Keratinocyte (primary cell): ENCODE results near the gene TMEM30B. TPM values are rescaled to one million over a fixed set of nuclear protein-coding genes. Genes with fewer than 3 reads are reported as not detected.

Source experiments
- DNase-seq: peaks from one replicate; pipeline ENCODE4 v3.0.0-alpha.2; 2011; ENCODE audit warnings: low read depth, missing footprints, low spot score
- FAIRE-seq: peaks from 2 replicates; lab custom pipeline; 2011; peaks lifted over from hg19 to GRCh38; lab: Jason Lieb, UNC
- H2AFZ ChIP-seq: 2 replicates; pipeline ENCODE4 v1.6.0; 2012; ENCODE audit warnings: low read length, control low read depth, inconsistent platforms; ENCODE audit not compliant: control insufficient read depth
- H3K27ac ChIP-seq: 2 replicates; pipeline ENCODE4 v1.5.1; 2011; ENCODE audit warnings: low read length; ENCODE audit not compliant: control insufficient read depth, insufficient read depth
- H3K27me3 ChIP-seq: 3 replicates; pipeline ENCODE4 v1.6.0; 2011; ENCODE audit warnings: low read length; ENCODE audit not compliant: control insufficient read depth, insufficient read depth; ENCODE audit errors: extremely low read depth
- H3K36me3 ChIP-seq, 2 experiments: 2 replicates in 1 of 2; 3 replicates in 1 of 2; pipeline ENCODE4 v1.5.1; 2011; ENCODE audit warnings: low read length in 2 of 2, mild to moderate bottlenecking in 1 of 2; ENCODE audit not compliant: control insufficient read depth in 2 of 2, insufficient read depth in 2 of 2; ENCODE audit errors: extremely low read depth in 1 of 2
- H3K4me1 ChIP-seq: 3 replicates; pipeline ENCODE4 v1.5.1; 2011; ENCODE audit warnings: low read length; ENCODE audit not compliant: control insufficient read depth, insufficient read depth; ENCODE audit errors: extremely low read depth
- H3K4me2 ChIP-seq: 3 replicates; pipeline ENCODE4 v1.6.0; 2011; ENCODE audit warnings: low read depth, low read length; ENCODE audit not compliant: control insufficient read depth, insufficient read depth; ENCODE audit errors: extremely low read depth
- H3K4me3 ChIP-seq, 3 experiments: fragments of 200-600 bp in 1 of 3; sonication (generic) in 1 of 3; 2 replicates in 2 of 3; 3 replicates in 1 of 3; pipeline ENCODE4 v1.5.1; 2011 to 2016; ENCODE audit warnings: low read length in 3 of 3, mild to moderate bottlenecking in 3 of 3, control low read depth in 2 of 3, inconsistent platforms in 1 of 3, low read depth in 1 of 3, mixed read lengths in 1 of 3, mixed run types in 1 of 3, moderate library complexity in 1 of 3; ENCODE audit not compliant: control insufficient read depth in 2 of 3, insufficient read depth in 2 of 3; ENCODE audit errors: extremely low read depth in 1 of 3
- H3K79me2 ChIP-seq: 2 replicates; pipeline ENCODE4 v1.6.0; 2012; ENCODE audit warnings: low read length; ENCODE audit not compliant: control insufficient read depth, insufficient read depth
- H3K9ac ChIP-seq: 3 replicates; pipeline ENCODE4 v1.6.0; 2011; ENCODE audit warnings: low read length; ENCODE audit not compliant: control insufficient read depth, insufficient read depth; ENCODE audit errors: extremely low read depth
- H3K9me1 ChIP-seq: 3 replicates; pipeline ENCODE4 v1.6.0; 2011; ENCODE audit warnings: low read length; ENCODE audit not compliant: control insufficient read depth, insufficient read depth; ENCODE audit errors: extremely low read depth
- H3K9me3 ChIP-seq: 2 replicates; pipeline ENCODE4 v1.5.1; 2012; ENCODE audit warnings: low read depth, low read length; ENCODE audit not compliant: control insufficient read depth
- H4K20me1 ChIP-seq: 3 replicates; pipeline ENCODE4 v1.6.0; 2011; ENCODE audit warnings: low read length; ENCODE audit not compliant: control insufficient read depth, insufficient read depth; ENCODE audit errors: extremely low read depth
- EZH2 ChIP-seq: IDR thresholded peaks from one replicate; pipeline ENCODE4 v1.6.1; 2012; ENCODE audit warnings: inconsistent platforms, mild to moderate bottlenecking, low read length, moderate library complexity
- dilution Hi-C: fragments of 300-500 bp; cut with MboI; formaldehyde crosslinking; loops from one replicate; pipeline ENCODE4 v1.7.0; 2020; ENCODE audit warnings: low sequenced_read_pairs; ENCODE audit not compliant: extremely low pct_ligation_motif_present
- polyA plus RNA-seq, 5 experiments: library from polyadenylated mRNA; depleted of rRNA in 3 of 5; stranded (reverse) in 3 of 5; stranded (forward) in 1 of 5; unstranded in 1 of 5; fragments of >200 nt; gene quantifications; 1 replicate in 1 of 5; 2 replicates in 3 of 5; 3 replicates in 1 of 5; pipeline versions ENCODE4 v1.2.1 to v1.2.3, GENCODE V29; 2011 to 2012; ENCODE audit warnings: missing spikeins in 2 of 5, low read depth in 1 of 5, low replicate concordance in 1 of 5
- TF ChIP-seq, protein P1 (sequence below), 3 experiments: IDR thresholded peaks in 1 of 3; conservative IDR thresholded peaks in 1 of 3; optimal IDR thresholded peaks in 1 of 3; 2 replicates in 2 of 3; 3 replicates in 1 of 3; pipeline versions ENCODE3 to v1.5.1; 2011; ENCODE audit warnings: low read length in 3 of 3, mild to moderate bottlenecking in 3 of 3, moderate library complexity in 2 of 3, control low read depth in 1 of 3, inconsistent platforms in 1 of 3; ENCODE audit not compliant: insufficient read depth in 2 of 3; ENCODE audit errors: extremely low read depth in 1 of 3

Gene TMEM30B
- polyA plus RNA-seq, 1 donor (not counting 4 experiments of a cell fraction or from before 2014, with no cell fraction given) = 8.1 TPM

DNA sequence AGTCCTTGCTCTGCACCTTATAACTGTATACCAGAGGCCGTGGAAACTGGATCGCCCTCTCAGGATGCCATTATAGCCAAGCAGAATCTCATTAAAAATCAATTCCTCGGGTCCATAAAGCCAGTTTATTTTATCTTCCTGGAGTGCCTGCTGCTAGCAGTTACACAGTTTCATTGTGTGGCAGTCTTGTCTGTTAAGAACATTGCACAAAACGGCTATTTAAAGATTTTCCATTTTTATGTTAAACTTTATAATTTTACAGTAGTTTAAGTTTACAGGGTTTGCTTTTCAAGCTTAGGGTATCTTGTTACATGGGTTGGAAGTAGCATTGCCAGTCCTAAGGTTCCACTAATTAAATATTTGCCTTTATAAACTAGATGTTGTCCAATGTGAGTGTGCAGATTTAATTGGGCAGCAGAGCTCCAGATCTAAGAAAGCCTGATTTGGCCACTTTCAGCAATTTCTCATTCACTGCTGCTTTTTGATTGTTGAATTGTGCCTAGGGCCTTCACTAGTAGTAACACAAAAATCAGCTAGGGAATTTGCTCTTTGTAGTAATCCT, 17.0 kb downstream of the TMEM30B start:
- Histone ChIP-seq H3K27me3 (peaks cover 14% of the 10 kb centered on the region), H3K4me1 (peaks cover 5% of the 10 kb centered on the region), H3K9ac (no peak overlapping the region), H4K20me1 (no peaks in the 10 kb centered on the region), H3K4me3 (no peak overlapping the region), H3K9me1 (no peaks in the 10 kb centered on the region), H3K79me2 (no peaks in the 10 kb centered on the region), H3K36me3 (no peaks in the 10 kb centered on the region), H3K4me2 (no peak overlapping the region), H3K9me3 (no peaks in the 10 kb centered on the region), H3K27ac (no peak overlapping the region), H2AFZ (no peak overlapping the region)
- DNase-seq = no peak
- dilution Hi-C loops = no loop called here
- FAIRE-seq = no peak
- TF ChIP-seq, protein P1, sequence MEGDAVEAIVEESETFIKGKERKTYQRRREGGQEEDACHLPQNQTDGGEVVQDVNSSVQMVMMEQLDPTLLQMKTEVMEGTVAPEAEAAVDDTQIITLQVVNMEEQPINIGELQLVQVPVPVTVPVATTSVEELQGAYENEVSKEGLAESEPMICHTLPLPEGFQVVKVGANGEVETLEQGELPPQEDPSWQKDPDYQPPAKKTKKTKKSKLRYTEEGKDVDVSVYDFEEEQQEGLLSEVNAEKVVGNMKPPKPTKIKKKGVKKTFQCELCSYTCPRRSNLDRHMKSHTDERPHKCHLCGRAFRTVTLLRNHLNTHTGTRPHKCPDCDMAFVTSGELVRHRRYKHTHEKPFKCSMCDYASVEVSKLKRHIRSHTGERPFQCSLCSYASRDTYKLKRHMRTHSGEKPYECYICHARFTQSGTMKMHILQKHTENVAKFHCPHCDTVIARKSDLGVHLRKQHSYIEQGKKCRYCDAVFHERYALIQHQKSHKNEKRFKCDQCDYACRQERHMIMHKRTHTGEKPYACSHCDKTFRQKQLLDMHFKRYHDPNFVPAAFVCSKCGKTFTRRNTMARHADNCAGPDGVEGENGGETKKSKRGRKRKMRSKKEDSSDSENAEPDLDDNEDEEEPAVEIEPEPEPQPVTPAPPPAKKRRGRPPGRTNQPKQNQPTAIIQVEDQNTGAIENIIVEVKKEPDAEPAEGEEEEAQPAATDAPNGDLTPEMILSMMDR (optimal IDR thresholded peaks at IDR 0.05 in 1 of 3, IDR thresholded peaks at IDR 0.05 in 1 of 3, conservative IDR thresholded peaks at IDR 0.05 in 1 of 3; ENCODE audit: extremely low read depth in 1 of 3, insufficient read depth in 2 of 3, low read length in 3 of 3) = no peak
- no peak for TF ChIP-seq EZH2

- Histone ChIP-seq H3K9me3 (no peaks in the 10 kb centered on the region), H3K4me1 (peaks cover 3% of the 10 kb centered on the region), H3K9me1 (no peaks in the 10 kb centered on the region), H3K4me3 (no peak overlapping the region), H2AFZ (no peak overlapping the region), H4K20me1 (no peaks in the 10 kb centered on the region), H3K27me3 (peaks cover 14% of the 10 kb centered on the region), H3K36me3 (no peaks in the 10 kb centered on the region), H3K27ac (no peak overlapping the region), H3K9ac (no peak overlapping the region), H3K4me2 (no peak overlapping the region), H3K79me2 (no peaks in the 10 kb centered on the region)
- DNase-seq (no peak), FAIRE-seq (no peak)
- TF ChIP-seq, protein P1 (optimal IDR thresholded peaks at IDR 0.05 in 1 of 3, IDR thresholded peaks at IDR 0.05 in 1 of 3, conservative IDR thresholded peaks at IDR 0.05 in 1 of 3; ENCODE audit: extremely low read depth in 1 of 3, insufficient read depth in 2 of 3, low read length in 3 of 3) = no peak
- TF ChIP-seq EZH2 = no peak
- dilution Hi-C loops = no loop called here
Observed at GRCh38 chr14:61262082-61262481, 19.1 kb downstream of the TMEM30B start.
